CD4-positive, alpha-beta T cell treated with Interleukin-21 for 1 hour (primary cell): Measurements from ENCODE around the gene CEMIP2.

Experiments used
- DNase-seq: peaks from one replicate; pipeline ENCODE4 v3.0.0-alpha.2; 2020

CEMIP2 gene

GRCh38 chr9:71636143-71636839 is 132.0 kb downstream of the CEMIP2 start:
- no peak for DNase-seq

- no peak for DNase-seq
These were observed 133.6 kb downstream of the CEMIP2 start for GRCh38 chr9:71634752-71635151.
